Fibroblast of lung (primary cell): Measurements from ENCODE around the gene ELMO1. TPM values are rescaled to one million over a fixed set of nuclear protein-coding genes. Genes with fewer than 3 reads are reported as not detected.

ENCODE experiments used
- DNase-seq, 2 donors: peaks; one replicate each; pipeline versions ENCODE4 v3.0.0 to v3.0.0-alpha.2; 2010; ENCODE audit warnings: low read depth in 2 of 2
- H2AFZ ChIP-seq: 2 replicates; pipeline ENCODE4 v1.5.1; 2012; ENCODE audit warnings: low read length, control low read depth, inconsistent platforms
- H3K27ac ChIP-seq: 2 replicates; pipeline ENCODE4 v1.5.1; 2011; ENCODE audit warnings: low read length, control low read depth; ENCODE audit not compliant: insufficient read depth
- H3K27me3 ChIP-seq: 2 replicates; pipeline ENCODE4 v1.5.1; 2011; ENCODE audit warnings: mild to moderate bottlenecking, low read length; ENCODE audit not compliant: control insufficient read depth, insufficient read depth
- H3K36me3 ChIP-seq: 2 replicates; pipeline ENCODE4 v1.5.1; 2011; ENCODE audit warnings: low read length; ENCODE audit not compliant: control insufficient read depth, insufficient read depth
- H3K4me1 ChIP-seq: 2 replicates; pipeline ENCODE4 v1.5.1; 2011; ENCODE audit warnings: low read length; ENCODE audit not compliant: control insufficient read depth, insufficient read depth; ENCODE audit errors: extremely low read depth
- H3K4me2 ChIP-seq: 2 replicates; pipeline ENCODE4 v1.5.1; 2011; ENCODE audit warnings: low read length, control low read depth; ENCODE audit not compliant: insufficient read depth; ENCODE audit errors: extremely low read depth
- H3K4me3 ChIP-seq, 4 experiments: fragments of 200-600 bp in 1 of 4; sonication (generic) in 1 of 4; replicated peaks in 1 of 4; 2 replicates each; pipeline ENCODE4 v1.5.1; 2011 to 2016; ENCODE audit warnings: low read length in 4 of 4, low read depth in 3 of 4, mild to moderate bottlenecking in 3 of 4, control low read depth in 2 of 4, inconsistent platforms in 1 of 4, mixed read lengths in 1 of 4; ENCODE audit not compliant: insufficient read depth in 1 of 4; ENCODE audit errors: control extremely low read depth in 1 of 4
- H3K79me2 ChIP-seq: 2 replicates; pipeline ENCODE4 v1.5.1; 2012; ENCODE audit warnings: mild to moderate bottlenecking, low read length, inconsistent platforms; ENCODE audit not compliant: control insufficient read depth, insufficient read depth
- H3K9ac ChIP-seq: 2 replicates; pipeline ENCODE4 v1.5.1; 2011; ENCODE audit warnings: mild to moderate bottlenecking, low read length, control low read depth; ENCODE audit not compliant: insufficient read depth
- H3K9me3 ChIP-seq: 2 replicates; pipeline ENCODE4 v1.5.1; 2012; ENCODE audit warnings: low read depth, low read length; ENCODE audit not compliant: control insufficient read depth, insufficient read depth
- H4K20me1 ChIP-seq: 2 replicates; pipeline ENCODE4 v1.5.1; 2011; ENCODE audit warnings: low read length; ENCODE audit not compliant: control insufficient read depth, insufficient read depth; ENCODE audit errors: extremely low read depth
- EZH2 ChIP-seq: IDR thresholded peaks from 2 replicates; pipeline ENCODE4 v1.5.1; 2012; ENCODE audit warnings: low read length, control low read depth, mild to moderate bottlenecking; ENCODE audit errors: missing control alignments
- polyA plus RNA-seq, 2 donors: library from polyadenylated mRNA; depleted of rRNA in 1 of 2; stranded (reverse) in 1 of 2; unstranded in 1 of 2; fragments of >200 nt; gene quantifications; 2 replicates each; pipeline ENCODE4 v1.2.1, GENCODE V29; 2011 to 2012; ENCODE audit warnings: missing spikeins in 1 of 2
- total RNA-seq: library from RNA; depleted of rRNA; stranded (reverse); fragments of >200 nt; gene quantifications from 2 replicates; pipeline ENCODE4 v1.2.1, GENCODE V29; 2014
- TF ChIP-seq, protein P1 (sequence below), 2 donors: IDR thresholded peaks in 1 of 2; conservative IDR thresholded peaks in 1 of 2; 1 replicate in 1 of 2; 2 replicates in 1 of 2; pipeline ENCODE4 v1.5.1; 2011 to 2012; ENCODE audit warnings: low read length in 2 of 2, control low read depth in 1 of 2, inconsistent platforms in 1 of 2, low read depth in 1 of 2, mild to moderate bottlenecking in 1 of 2

ELMO1 gene
- total and polyA plus RNA-seq, 2 donors (not counting 1 experiment from before 2014, with no cell fraction given) = 0.50 TPM; not detected in 1

DNA sequence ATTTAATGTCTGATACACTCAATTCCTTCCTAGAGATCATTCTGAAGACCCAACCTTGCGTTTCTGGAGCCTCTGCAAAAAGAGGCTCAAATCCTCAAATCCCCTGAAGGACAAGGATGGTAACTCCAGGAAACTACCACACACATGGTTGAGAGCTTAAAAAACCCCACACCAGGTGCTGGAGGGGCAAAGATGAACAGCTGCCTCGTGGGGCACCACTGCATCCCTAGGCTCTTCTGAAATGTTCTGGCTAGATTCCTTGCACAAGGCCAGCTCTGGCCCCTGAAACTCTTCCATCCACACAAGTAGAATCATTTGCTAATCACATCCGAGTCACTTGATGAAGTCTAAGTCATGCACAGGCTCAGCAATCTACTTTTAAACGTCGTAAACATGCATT, 286.6 kb downstream of the ELMO1 start:
- H4K20me1 ChIP-seq = no peaks in the 10 kb centered on the region
- no peak overlapping the region for H3K4me3 ChIP-seq
- H3K79me2 ChIP-seq = no peaks in the 10 kb centered on the region
- no peaks in the 10 kb centered on the region for H3K4me1 ChIP-seq
- no peaks in the 10 kb centered on the region for H3K27me3 ChIP-seq
- no peak for TF ChIP-seq EZH2
- TF ChIP-seq, protein P1, sequence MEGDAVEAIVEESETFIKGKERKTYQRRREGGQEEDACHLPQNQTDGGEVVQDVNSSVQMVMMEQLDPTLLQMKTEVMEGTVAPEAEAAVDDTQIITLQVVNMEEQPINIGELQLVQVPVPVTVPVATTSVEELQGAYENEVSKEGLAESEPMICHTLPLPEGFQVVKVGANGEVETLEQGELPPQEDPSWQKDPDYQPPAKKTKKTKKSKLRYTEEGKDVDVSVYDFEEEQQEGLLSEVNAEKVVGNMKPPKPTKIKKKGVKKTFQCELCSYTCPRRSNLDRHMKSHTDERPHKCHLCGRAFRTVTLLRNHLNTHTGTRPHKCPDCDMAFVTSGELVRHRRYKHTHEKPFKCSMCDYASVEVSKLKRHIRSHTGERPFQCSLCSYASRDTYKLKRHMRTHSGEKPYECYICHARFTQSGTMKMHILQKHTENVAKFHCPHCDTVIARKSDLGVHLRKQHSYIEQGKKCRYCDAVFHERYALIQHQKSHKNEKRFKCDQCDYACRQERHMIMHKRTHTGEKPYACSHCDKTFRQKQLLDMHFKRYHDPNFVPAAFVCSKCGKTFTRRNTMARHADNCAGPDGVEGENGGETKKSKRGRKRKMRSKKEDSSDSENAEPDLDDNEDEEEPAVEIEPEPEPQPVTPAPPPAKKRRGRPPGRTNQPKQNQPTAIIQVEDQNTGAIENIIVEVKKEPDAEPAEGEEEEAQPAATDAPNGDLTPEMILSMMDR (conservative IDR thresholded peaks at IDR 0.05 in 1 of 2, IDR thresholded peaks at IDR 0.05 in 1 of 2; ENCODE audit: low read depth in 1 of 2, low read length in 2 of 2) = no peak
- no peak for DNase-seq
- H2AFZ ChIP-seq = no peak overlapping the region
- H3K4me2 ChIP-seq = no peak overlapping the region
- no peaks in the 10 kb centered on the region for H3K9me3 ChIP-seq
- H3K36me3 ChIP-seq = no peaks in the 10 kb centered on the region
- no peak overlapping the region for H3K27ac ChIP-seq
- H3K9ac ChIP-seq = no peak overlapping the region

DNA sequence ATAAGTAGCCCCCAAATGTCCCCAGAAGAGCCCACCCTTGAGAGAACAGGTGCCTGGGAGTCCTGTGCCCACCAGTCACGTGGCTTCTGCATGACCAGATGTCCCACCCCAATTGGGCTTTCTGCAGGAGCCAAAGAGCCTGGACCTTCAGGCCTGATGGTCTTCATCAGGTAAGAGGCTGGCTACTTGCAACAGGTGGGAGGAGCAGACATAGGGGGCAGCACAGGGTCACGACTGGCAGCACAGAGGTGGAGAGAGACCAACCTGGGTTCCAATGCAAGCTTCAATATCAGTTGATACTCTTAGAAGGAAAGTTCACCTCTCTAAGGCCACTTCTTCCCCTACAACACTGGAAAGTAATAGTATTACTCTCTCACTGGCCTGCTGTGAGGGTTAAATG, 288.0 kb downstream of the ELMO1 start:
- Histone ChIP-seq H3K27ac (no peak overlapping the region), H2AFZ (no peak overlapping the region), H3K27me3 (no peaks in the 10 kb centered on the region), H3K9ac (no peak overlapping the region), H3K4me3 (no peak overlapping the region), H4K20me1 (no peaks in the 10 kb centered on the region), H3K4me1 (no peaks in the 10 kb centered on the region), H3K36me3 (no peaks in the 10 kb centered on the region), H3K4me2 (no peak overlapping the region), H3K79me2 (no peaks in the 10 kb centered on the region), H3K9me3 (no peaks in the 10 kb centered on the region)
- TF ChIP-seq, protein P1 (conservative IDR thresholded peaks at IDR 0.05 in 1 of 2, IDR thresholded peaks at IDR 0.05 in 1 of 2; ENCODE audit: low read depth in 1 of 2, low read length in 2 of 2) = no peak
- TF ChIP-seq EZH2 = no peak
- DNase-seq = no peak

DNA sequence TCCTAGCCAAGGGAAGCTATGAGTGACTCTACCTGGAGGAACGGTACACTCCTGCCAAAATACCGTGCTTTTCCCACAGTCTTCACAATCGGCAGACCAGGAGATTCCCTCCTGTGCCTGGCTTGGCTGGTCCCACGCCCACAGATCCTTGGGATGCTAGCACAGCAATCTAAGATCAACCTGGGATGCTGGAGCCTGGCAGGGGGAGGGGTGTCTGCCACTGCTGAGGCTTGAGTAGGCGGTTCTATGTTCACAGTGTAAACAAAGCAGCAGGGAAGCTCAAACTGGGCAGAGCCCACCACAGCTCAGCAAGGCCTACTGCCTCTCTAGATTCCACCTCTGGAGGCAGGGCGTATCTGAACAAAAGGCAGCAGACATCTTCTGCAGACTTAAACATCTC, 295.3 kb downstream of the ELMO1 start:
- Histone ChIP-seq H3K36me3 (no peaks in the 10 kb centered on the region), H2AFZ (no peak overlapping the region), H3K4me1 (no peaks in the 10 kb centered on the region), H3K4me3 (no peak overlapping the region), H3K9ac (no peak overlapping the region), H3K9me3 (no peaks in the 10 kb centered on the region), H3K27me3 (no peaks in the 10 kb centered on the region), H4K20me1 (no peaks in the 10 kb centered on the region), H3K4me2 (no peak overlapping the region), H3K79me2 (no peaks in the 10 kb centered on the region), H3K27ac (no peak overlapping the region)
- TF ChIP-seq EZH2 = no peak
- TF ChIP-seq, protein P1 (conservative IDR thresholded peaks at IDR 0.05 in 1 of 2, IDR thresholded peaks at IDR 0.05 in 1 of 2; ENCODE audit: low read depth in 1 of 2, low read length in 2 of 2) = no peak
- DNase-seq = no peak
